Gastrocnemius medialis (tissue), 4 donors: ENCODE results near the gene C19orf85. TPM values are rescaled to one million over a fixed set of nuclear protein-coding genes. Genes with fewer than 3 reads are reported as not detected.

Experiments
- ATAC-seq, 2 donors: fragments of 150-250 bp; one replicate each; pipeline ENCODE4 v1.9.1; 2016
- DNase-seq, 2 donors: peaks; one replicate each; pipeline ENCODE4 v3.0.0-alpha.2; 2019
- H3K27ac ChIP-seq, 4 donors: fragments of 200-600 bp; sonication (generic); 1 replicate in 1 of 4; 2 replicates in 3 of 4; pipeline ENCODE4 v1.5.1; 2016 to 2018; ENCODE audit warnings: mild to moderate bottlenecking in 2 of 4, moderate library complexity in 1 of 4
- H3K27me3 ChIP-seq, 3 donors: fragments of 200-600 bp; sonication (generic) in 2 of 3; 1 replicate in 1 of 3; 2 replicates in 2 of 3; pipeline versions ENCODE4 v1.5.1 to v1.6.0; 2016 to 2019; ENCODE audit warnings: mild to moderate bottlenecking in 1 of 3, moderate library complexity in 1 of 3
- H3K36me3 ChIP-seq, 2 donors: fragments of 200-600 bp; sonication (generic) in 1 of 2; one replicate each; pipeline ENCODE4 v1.5.1; 2017 to 2018
- H3K4me1 ChIP-seq, 2 donors: fragments of 200-600 bp; sonication (generic) in 1 of 2; one replicate each; pipeline ENCODE4 v1.5.1; 2016 to 2017; ENCODE audit warnings: mild to moderate bottlenecking in 2 of 2
- H3K4me3 ChIP-seq, 4 donors: fragments of 200-600 bp; sonication (generic) in 3 of 4; 1 replicate in 1 of 4; 2 replicates in 3 of 4; pipeline ENCODE4 v1.5.1; 2016 to 2019; ENCODE audit warnings: mild to moderate bottlenecking in 2 of 4
- H3K9me3 ChIP-seq, 3 donors: fragments of 200-600 bp; sonication (generic) in 2 of 3; 1 replicate in 1 of 3; 2 replicates in 2 of 3; pipeline ENCODE4 v1.5.1; 2016 to 2019
- POLR2A ChIP-seq, 2 donors: fragments of 450-650 bp; IDR thresholded peaks; one replicate each; pipeline ENCODE4 v1.6.1; 2017; ENCODE audit warnings: antibody characterized with exemption in 2 of 2, mild to moderate bottlenecking in 2 of 2, moderate library complexity in 2 of 2
- in situ Hi-C, 4 donors: fragments of 200-750 bp; cut with MboI; loops; one replicate each; pipeline versions ENCODE4 v1.15.0 to v1.8.0; 2017; ENCODE audit warnings: low sequenced_read_pairs in 4 of 4
- intact Hi-C: fragments of 100-400 bp; cut with DNase I; formaldehyde crosslinking; loops from one replicate; pipeline ENCODE4 v1.15.1; 2023; ENCODE audit warnings: low total_unique reads
- total RNA-seq, 4 donors: library from RNA; depleted of rRNA; stranded (reverse); fragments of >200 nt; gene quantifications; one replicate each; pipeline versions ENCODE4 v1.1.0 to v1.2.3, GENCODE V29; 2016
- TF ChIP-seq, protein P1 (sequence below), 5 experiments: fragments of 450-650 bp in 3 of 5; fragments of 200-600 bp in 2 of 5; sonication (generic) in 2 of 5; IDR thresholded peaks in 4 of 5; conservative IDR thresholded peaks in 1 of 5; 1 replicate in 4 of 5; 2 replicates in 1 of 5; pipeline ENCODE4 v1.5.1; 2016 to 2019; ENCODE audit warnings: antibody characterized with exemption in 5 of 5, mild to moderate bottlenecking in 3 of 5, moderate library complexity in 3 of 5

The C19orf85 gene
- total RNA-seq, 4 donors from 2014 or later: not detected

DNA sequence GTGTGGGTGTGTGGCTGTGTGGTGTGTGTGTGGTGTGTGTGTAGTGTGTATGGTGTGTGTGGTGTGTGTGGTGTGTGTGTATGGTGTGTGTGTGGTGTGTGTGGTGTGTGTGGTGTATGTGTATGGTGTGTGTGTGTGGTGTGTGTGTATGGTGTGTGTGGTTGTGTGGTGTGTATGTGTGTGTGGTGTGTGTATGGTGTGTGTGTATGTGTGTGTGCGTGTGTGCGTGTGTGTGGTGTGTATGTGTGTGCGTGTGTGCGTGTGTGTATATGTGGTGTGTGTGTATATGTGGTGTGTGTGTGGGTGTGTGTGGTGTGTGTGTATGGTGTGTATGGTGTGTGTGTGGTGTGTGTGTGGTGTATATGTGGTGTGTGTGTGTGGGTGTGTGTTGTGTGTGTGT lies 29.5 kb downstream of the C19orf85 start:
- ATAC-seq: no peak
- DNase-seq: no peak
- Histone ChIP-seq H3K9me3 (no peaks in the 10 kb centered on the region), H3K4me3 (no peak overlapping the region), H3K27me3 (peaks cover 59 to 70% (median 68%) of the 10 kb centered on the region in 3 donors), H3K27ac (no peak overlapping the region), H3K4me1 (no peaks in the 10 kb centered on the region), H3K36me3 (no peaks in the 10 kb centered on the region)
- TF ChIP-seq POLR2A (IDR thresholded peaks at IDR 0.05): no peak
- TF ChIP-seq, protein P1, sequence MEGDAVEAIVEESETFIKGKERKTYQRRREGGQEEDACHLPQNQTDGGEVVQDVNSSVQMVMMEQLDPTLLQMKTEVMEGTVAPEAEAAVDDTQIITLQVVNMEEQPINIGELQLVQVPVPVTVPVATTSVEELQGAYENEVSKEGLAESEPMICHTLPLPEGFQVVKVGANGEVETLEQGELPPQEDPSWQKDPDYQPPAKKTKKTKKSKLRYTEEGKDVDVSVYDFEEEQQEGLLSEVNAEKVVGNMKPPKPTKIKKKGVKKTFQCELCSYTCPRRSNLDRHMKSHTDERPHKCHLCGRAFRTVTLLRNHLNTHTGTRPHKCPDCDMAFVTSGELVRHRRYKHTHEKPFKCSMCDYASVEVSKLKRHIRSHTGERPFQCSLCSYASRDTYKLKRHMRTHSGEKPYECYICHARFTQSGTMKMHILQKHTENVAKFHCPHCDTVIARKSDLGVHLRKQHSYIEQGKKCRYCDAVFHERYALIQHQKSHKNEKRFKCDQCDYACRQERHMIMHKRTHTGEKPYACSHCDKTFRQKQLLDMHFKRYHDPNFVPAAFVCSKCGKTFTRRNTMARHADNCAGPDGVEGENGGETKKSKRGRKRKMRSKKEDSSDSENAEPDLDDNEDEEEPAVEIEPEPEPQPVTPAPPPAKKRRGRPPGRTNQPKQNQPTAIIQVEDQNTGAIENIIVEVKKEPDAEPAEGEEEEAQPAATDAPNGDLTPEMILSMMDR (IDR thresholded peaks at IDR 0.05 in 4 of 5, conservative IDR thresholded peaks at IDR 0.05 in 1 of 5): no peak
- intact Hi-C loops: no loop called here
- in situ Hi-C loops: no loop called here

DNA sequence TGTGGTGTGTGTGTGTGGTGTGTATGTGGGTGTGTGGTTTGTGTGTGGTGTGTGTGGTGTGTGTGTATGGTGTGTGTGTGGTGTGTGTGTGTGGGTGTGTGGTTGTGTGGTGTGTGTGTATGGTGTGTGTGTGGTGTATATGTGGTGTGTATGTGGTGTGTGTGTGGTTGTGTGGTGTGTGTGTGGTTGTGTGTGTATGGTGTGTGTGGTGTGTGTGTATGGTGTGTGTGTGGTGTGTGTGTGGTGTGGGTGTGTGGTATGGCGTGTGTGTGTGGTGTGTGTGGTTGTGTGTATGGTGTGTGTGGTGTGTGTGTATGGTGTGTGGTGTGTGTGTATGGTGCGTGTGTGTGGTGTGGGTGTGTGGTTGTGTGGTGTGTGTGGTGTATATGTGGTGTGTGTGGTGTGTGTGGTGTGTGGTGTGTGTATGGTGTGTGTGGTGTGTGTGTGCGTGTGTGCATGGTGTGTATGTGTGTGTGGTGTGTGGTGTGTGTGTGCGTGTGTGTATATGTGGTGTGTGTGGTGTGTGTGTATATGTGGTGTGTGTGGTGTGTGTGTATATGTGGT lies 30.1 kb downstream of the C19orf85 start:
- Histone ChIP-seq H3K27me3 (peaks cover 59 to 70% (median 69%) of the 10 kb centered on the region in 3 donors), H3K27ac (no peak overlapping the region), H3K9me3 (no peaks in the 10 kb centered on the region), H3K4me3 (no peak overlapping the region), H3K36me3 (no peaks in the 10 kb centered on the region), H3K4me1 (no peaks in the 10 kb centered on the region)
- DNase-seq (no peak), ATAC-seq (no peak)
- intact Hi-C loops (no loop called here), in situ Hi-C loops (no loop called here)
- TF ChIP-seq POLR2A (IDR thresholded peaks at IDR 0.05): no peak
- TF ChIP-seq, protein P1 (IDR thresholded peaks at IDR 0.05 in 4 of 5, conservative IDR thresholded peaks at IDR 0.05 in 1 of 5): no peak

DNA sequence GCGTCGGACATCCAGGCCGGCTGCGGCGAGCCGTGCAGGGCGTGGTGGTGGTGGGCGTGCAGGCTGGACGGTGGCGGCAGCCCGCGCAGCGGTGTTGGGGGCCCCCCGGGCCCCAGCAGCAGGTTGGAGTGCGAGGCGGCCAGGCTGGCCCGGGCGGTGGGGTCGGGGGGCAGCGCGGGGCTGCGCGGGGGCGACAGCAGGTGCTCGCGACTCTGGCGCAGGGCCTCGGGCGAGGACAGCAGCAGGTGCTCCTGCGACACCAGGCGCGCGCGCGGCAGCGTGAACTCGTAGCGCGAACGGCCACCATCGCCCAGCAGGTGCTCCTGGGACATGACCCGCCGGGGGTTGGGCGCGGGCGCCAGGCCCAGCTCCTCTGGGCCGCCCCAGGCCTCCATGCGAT lies 31.3 kb downstream of the C19orf85 start:
- H3K4me1 ChIP-seq: no peaks in the 10 kb centered on the region
- DNase-seq (no peak), ATAC-seq (no peak)
- no peaks in the 10 kb centered on the region for H3K9me3 ChIP-seq
- in situ Hi-C loops: no loop called here
- H3K36me3 ChIP-seq: no peaks in the 10 kb centered on the region
- intact Hi-C loops: no loop called here
- H3K27ac ChIP-seq: no peak overlapping the region
- TF ChIP-seq POLR2A (IDR thresholded peaks at IDR 0.05): no peak
- TF ChIP-seq, protein P1 (IDR thresholded peaks at IDR 0.05 in 4 of 5, conservative IDR thresholded peaks at IDR 0.05 in 1 of 5): no peak
- H3K4me3 ChIP-seq: no peak overlapping the region
- H3K27me3 ChIP-seq: peaks cover 62 to 70% (median 70%) of the 10 kb centered on the region in 3 donors

DNA sequence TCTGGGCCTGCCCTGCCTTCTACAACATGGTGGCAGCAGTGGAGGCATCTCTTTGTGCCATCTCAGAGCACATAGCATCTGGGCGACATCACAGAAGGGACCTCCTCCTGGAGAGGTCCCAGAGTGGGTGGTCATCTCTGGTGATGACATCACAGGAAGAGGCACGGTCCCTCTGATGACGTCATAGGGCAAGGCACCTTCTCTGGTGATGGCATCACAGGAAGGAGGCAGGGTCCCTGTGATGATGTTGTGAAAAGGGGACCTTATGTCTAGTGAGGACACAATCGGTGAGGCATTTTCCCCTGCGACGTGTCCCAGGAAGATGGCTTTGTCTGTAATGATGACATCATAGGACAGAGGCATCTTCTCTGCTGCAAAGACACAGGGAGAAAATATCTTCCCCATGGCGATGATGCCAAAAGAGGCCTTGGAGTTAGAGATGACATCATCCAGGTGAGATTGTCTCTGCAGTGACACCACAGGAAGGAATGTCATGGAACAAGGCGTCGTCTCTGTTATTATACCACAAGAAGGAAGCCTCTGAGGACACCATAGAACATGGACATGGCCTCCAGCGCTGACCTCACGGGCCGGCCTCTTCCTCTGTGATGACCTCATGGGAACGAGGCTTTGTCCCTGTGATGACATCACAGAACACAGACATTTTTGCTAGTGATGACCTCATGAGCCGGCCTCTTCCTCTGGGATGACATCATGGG lies 32.2 kb downstream of the C19orf85 start:
- intact Hi-C loops (no loop called here), in situ Hi-C loops (no loop called here)
- Histone ChIP-seq H3K27me3 (peaks cover 61 to 65% (median 61%) of the 10 kb centered on the region in 3 donors), H3K4me1 (no peaks in the 10 kb centered on the region), H3K36me3 (no peaks in the 10 kb centered on the region), H3K27ac (no peak overlapping the region), H3K4me3 (no peak overlapping the region), H3K9me3 (no peaks in the 10 kb centered on the region)
- TF ChIP-seq, protein P1 (IDR thresholded peaks at IDR 0.05 in 4 of 5, conservative IDR thresholded peaks at IDR 0.05 in 1 of 5): no peak
- TF ChIP-seq POLR2A (IDR thresholded peaks at IDR 0.05): no peak
- DNase-seq (no peak), ATAC-seq (no peak)
